8988T (cell line): Measurements from ENCODE around the gene TFF3.
A peak's percentile ranks its signal among the peaks of the same experiment; 100 is the strongest.

Experiments
- DNase-seq: peaks from one replicate; pipeline ENCODE4 v3.0.0; 2011

Gene TFF3

DNA sequence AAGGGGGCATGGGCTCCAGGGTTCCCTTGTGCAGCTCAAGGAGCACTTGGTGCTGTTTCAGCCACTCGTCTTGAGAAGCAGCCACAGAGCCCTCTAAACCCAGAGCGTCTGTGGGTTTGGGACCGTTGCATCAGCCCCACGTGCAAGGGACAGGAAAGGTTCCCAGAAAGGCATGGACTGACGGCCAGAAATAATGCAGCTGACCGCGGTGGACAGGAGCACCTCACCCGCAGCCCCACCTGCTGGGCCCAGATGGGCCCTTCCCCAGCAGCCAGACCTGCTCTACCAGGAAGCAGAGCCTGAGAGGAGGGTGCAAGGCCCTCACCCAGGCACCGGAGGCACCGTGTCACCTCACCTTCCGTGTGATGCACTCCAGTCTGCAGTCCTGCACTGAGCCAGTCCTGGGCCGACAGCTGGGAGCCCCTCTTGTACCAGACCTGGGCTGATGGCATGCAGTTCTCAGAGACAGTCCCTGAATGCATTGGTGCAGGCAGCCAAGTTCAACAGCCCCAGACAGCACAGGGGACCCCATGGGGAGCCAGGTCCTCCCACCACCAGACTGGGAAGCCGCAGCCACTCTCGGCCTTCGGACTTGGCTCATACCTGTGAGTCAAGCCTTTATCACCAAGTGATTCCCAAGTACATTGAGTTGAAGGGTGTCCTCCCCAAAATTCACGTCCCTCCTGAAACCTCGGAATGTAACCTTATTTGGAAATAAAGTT lies 4.8 kb upstream of the TFF3 start:
- DNase-seq = no peak

DNA sequence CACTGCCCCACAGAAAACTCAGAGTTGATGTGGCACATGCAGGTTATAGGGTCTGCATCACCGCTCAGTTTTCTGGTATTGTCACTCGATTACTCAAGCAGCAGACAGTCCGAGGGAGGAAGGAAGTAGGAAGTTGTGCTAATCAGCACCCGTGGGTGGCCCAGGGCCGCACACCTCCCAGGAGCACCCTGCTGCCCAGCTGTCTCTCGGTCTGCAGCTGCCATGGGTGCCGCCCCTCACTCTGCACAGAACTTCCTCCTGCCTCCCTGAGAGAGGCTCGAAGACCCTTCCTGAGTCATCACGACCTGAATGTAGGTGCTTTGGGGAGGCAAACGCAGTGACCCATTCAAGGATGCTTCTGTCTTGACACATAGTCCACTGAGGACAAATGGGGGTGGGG lies 4.2 kb upstream of the TFF3 start:
- DNase-seq = no peak

DNA sequence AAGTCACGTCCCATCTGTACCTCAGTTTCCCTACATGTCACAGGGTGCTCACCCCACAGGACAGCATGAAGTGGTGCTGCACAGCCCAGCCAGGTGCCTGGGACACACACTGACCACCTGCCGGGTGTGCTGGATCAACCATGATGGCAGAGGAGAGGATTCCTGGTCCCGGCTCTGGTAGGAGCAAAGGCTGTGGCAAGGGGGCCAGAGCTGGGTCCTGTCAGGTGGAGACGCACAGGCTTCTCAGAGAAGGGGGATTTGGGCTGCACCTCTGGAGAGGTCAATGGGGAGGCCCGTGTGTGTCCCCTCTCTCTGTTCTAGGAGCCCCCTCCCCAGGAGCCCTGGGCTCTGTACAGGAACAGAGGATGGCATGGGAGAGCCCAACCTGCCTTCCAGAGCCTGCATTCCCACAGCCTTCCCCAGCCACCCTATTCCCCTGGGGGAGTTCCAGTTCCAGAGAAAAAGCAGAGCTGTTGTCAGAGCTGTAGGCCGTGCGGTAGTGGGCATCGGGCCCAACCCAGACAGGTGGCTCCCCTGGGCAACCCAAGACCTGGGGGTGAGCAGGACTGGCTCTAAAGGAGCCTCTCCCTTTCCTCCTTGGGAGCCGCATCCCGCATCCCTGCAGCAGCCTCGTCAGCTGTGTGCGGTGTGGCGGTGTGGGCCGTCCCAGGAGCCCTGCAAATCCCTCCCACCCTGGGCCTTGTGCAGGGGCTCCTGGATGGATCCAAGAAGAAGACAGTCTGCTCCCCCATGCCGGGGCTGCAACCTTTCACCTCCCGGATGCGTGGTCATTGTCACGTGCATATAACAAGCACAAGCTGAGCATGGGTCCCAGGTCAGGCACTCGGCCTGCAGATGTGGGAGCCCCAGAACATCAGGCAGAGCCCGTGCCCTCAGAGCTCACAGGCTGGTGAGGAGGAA lies 2.9 kb upstream of the TFF3 start:
- no peak for DNase-seq

DNA sequence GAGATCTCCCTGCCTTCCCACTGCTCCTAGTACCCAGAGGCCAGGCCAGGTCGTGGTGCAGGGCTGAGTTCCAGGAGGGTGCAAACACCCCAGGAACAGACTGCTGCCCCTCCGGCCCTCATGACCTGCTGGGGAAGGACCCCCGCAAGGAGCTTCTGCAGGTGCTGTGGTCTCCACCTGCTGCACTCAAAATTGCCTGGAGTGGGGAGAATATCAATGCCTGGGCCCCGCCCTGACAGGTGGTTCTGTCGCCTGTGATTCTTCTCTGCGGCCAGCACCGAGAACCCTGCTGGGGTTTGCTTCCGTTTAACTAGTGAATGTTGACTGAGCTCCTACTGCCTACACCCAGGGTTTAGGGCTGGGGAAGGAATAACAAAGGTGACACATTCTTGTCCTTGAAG lies 2.1 kb upstream of the TFF3 start:
- DNase-seq = no peak

DNA sequence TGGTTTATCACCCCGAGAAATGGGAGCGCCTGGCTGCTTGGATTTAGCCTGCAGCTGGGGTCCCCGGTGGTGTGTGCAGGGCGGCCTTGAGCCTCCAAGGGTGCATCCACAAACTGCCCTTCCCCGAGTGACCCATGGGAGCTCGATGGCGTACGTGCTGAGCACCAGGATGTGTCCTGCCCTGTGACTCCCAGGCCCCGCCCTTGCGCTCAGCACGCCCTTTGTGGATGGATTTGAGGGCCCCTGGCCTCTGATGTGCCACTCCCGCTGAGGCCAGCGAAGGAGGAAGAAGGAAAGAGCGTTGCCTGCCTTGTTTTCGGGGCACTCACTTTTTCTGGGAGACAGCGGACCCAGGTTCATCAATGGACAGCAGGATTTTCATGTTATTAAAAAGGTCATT lies 1.7 kb upstream of the TFF3 start:
- DNase-seq = no peak

DNA sequence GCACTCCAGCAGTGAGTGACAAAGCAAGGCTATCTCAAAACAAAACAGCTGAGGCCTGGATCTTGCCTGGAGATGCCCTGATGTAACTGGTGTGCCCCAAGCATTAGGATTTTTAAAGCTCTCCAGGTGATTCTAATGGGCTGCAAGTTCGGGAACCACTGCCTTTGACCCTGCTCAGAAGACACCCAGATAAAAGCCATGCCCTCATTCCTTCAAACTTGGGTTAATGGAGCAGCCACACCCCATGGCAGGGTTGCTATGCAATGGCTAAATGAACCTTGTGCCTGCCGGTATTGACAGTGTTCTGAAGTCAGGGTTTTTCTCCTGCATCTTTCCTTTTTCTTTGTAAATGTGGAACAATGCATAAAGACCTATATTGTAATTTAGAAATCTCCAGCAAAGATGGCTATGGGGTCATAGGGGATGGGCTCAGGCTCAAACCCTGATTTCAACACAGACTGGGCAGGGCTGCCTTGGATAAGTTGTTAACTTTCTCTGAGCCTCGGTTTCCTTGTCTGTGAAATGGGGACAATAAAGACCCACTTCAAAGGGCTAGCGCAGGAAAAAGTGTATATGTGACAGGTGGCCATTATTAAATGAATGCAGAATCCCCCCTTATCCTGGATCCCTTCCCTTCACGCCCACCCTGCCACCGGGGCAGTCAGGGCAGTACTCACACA lies 453 bp downstream of the TFF3 start:
- no peak for DNase-seq

DNA sequence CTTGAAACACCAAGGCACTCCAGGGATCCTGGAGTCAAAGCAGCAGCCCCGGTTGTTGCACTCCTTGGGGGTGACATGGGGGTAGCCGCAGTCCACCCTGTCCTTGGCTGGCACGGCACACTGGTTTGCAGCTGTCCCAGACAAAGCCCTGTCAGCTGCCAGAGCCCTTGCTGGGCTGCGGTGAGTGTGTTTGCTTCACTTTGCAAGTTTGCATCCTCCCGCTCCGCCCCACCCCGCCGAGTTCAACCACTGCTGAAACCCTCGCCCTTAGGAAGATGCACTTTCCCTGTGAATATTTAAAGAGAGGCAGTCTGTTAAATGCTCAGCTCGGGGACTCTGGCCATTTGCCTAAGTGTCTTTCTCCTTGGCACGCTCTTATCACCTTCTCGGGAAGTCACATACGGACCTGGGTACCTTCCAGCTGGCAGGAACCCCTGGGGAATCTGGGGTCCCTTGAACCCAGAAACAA lies 1.7 kb downstream of the TFF3 start:
- DNase-seq = no peak

DNA sequence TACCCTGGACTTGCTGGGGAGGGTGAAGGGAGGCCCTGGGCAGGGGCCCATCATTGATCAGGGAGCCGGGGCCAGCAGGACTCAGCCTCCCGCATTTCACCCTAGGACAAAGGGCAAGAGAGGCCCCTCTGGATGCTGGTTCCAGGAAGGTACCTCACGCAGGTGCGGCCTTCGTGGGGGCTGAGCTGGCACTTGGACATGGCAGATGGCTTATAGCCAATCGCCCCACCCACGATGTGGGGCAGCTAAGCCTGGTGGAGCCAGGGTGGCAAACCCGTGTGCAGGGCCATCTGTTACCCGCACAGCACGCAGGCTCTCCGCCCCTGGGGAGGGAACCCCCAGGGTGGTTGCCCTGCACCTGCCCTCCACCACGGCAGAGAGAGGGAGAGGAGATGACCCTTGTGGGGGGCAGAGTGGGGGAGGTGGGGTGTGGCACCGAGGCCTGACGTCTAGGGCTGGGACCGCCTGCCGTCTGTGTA lies 2.5 kb downstream of the TFF3 start:
- no peak for DNase-seq

DNA sequence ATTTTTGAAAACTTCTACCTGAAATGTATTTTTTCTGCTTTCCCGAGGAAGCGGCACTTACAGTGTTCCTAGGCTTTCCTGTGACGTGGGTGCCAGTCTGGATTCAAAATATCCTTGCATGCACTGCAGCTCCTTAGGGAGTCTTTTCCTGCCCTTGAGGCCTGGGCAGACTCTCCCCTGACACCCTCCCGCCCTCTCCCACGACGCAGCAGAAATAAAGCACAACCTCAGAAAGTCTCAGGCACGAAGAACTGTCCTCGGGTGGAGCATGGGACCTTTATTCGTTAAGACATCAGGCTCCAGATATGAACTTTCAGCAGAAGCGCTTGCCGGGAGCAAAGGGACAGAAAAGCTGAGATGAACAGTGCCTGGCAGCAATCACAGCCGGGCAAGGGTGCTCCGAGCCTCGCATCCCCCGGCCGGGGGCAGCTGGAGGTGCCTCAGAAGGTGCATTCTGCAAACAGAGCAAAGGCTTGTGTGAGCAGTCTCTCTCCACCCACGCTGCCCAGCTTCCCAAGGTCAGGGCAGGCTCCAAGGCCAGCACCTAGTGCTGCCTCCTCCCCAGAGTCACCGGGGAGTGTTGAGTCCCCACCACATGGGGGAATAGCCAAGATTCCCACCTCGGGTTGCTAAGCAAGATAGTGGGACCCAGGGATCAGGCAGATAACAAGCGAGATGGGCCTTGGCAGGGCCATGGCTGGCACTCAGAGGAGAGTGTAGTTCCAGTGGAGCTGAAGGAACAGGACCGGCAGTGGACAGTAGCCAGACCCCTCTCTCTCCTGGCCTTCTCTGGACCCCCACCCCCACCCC lies 3.2 kb downstream of the TFF3 start:
- DNase-seq = no peak

DNA sequence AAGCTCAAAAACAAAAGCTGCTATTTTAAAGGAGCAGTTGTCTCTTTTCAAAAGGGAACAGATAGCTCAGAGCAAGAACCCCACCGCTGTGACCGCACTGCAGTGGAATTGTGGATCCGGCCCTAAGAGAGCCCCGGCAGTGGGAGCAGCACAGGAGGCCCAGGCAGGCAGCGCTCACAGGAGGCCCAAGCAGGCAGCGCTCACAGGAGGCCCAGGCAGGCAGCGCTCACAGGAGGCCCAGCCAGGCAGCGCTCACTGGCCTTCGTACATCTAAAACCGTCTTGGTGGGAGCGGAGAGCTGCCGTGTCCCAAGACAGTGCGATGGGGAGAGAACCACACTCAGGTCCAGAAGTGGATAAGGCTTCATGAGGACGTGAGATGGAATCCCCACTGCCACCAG lies 4.0 kb downstream of the TFF3 start:
- DNase-seq = no peak

DNA sequence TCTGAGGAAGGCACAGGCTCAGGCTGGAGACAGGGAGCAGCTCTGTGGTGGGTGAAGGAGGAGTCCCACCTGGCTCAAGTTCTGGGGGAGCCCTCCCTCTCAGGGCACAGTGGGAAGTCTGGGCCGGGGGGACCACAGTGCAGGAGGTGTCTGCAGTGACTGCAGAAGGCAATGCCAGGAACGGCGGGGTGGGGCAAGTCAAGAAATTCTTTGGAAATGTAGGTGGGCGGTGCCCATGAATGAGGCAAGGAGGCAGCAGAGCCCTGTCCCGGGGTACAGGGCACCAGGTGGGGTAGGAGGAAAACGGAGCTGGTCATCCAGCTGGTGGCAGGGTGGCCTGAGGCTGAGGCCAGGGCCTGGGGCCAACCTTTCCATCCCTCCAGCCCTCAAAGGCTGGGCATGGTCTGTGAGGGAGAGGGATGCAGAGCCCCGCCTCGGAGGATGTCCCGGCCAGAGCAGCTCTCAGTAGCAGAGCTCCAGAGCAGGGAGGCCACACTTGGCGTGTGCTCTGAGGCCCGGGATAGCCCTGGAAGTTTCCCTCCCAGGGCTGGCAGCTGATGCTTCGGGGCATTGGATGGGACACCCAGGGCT lies 4.7 kb downstream of the TFF3 start:
- DNase-seq = no peak

DNA sequence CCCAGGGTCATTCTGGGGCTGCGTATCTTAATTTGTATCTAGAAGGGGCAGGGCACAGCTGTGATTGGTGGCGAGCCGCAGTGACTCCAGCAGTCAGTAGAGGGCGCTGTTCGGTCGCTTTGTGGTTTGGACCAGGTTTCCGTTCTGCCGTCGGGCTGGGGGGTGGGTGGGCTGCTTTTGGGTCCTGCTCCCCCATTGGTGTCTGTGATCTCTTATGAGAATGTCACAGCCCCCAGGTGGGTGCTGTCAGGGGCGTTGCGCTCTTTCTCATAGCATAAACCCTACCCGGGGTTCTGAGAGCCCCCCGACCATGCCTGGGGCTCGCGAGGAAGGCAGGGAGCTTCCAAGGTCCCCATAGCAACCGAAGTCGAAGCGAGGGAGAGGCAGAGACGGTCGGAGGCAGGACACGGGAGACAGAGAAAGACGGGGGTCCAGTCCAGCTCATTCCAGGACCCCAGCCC lies 5.4 kb downstream of the TFF3 start:
- peak; percentile 57 for DNase-seq

DNA sequence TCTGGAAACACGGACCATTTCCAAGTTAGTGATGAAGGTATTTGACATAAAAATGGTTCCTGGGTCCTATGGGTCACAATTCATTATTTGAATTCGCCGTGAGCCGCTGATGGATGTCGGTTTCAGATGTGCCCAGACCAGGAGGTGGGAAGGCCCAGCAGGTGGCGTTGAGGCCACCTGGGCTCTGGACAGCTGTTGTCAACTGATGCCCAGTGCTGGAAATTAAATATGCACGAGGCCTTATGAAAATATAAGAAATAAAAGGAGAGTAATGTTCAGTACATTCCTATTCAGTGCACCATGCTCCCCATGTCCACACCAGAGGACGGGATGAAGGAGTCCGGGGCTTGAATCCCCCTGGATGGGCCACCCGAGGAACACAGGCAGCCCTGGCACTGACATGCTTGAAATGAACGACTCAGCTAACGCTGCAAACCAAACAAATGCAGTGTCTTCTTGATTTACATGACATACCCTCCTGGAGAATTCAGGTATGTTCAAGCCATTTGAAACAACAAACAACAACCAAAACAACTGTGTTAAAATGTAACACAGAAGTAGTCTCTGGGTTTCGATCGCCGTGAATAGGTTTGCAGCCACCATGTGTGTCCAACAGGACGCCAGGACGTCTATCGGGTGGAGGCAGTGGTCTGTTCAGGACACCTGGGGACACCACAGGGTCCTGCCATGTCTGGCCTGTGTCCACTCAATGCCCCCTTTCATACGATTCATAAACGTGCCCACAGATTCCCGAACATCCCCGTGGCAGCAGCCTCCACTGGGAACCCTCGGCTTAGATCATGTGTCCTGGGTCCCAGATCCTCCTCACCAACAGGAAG lies 6.1 kb downstream of the TFF3 start:
- DNase-seq = no peak

DNA sequence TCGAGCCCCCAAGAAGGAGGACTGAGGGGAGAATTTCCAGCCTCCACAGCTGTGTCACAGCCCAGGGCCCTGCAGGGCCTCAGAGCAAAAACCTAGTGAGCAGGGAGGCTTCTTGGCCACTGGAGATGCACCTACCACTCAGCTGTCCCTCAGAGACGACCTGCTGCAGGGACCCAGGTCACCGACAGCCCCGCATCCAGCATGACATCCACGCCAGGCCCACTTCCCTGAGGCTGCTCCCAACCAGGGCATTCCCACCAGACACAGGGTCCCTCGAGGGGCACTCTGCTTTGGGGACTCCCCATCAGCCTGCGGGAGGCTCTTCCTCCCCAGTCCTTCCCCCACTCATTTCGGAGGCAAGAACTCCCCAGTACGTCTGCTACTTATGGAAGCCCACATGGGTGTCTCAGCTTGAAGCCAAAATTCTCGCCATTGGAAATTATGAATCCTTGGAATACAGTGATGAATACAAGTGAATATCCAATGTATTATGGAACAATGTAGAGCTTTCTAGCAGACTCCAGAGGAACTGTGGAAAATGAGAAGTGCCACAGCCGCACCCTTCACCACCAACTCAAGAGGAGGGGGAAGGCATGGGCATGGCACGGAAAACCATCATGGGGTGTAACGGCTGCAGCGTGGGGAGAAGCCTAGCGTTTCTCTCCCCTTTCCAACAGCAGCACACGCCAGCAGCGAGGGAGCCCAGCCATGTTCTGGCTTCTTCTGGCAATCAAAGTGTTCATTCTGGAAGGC lies 6.9 kb downstream of the TFF3 start:
- DNase-seq = no peak

DNA sequence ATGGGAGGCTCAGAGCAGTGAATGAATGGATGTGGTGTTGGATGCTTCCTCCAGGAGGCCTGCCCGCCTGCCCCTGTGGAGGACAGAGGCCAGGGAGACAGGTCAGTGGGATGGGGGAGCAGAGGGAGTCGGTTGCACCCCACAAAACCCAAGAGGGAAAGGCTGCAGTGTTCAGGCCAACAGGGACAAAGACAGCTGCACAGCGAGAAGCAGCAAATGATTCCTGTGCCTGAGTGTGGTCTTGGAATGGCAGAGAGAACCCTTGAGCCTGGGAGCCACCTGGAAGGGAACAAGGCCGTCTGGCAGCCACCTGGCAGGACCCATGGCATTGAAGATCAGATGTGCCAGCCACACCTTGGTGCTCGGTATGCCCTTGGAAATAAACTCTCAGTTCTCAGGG lies 8.1 kb downstream of the TFF3 start:
- no peak for DNase-seq

DNA sequence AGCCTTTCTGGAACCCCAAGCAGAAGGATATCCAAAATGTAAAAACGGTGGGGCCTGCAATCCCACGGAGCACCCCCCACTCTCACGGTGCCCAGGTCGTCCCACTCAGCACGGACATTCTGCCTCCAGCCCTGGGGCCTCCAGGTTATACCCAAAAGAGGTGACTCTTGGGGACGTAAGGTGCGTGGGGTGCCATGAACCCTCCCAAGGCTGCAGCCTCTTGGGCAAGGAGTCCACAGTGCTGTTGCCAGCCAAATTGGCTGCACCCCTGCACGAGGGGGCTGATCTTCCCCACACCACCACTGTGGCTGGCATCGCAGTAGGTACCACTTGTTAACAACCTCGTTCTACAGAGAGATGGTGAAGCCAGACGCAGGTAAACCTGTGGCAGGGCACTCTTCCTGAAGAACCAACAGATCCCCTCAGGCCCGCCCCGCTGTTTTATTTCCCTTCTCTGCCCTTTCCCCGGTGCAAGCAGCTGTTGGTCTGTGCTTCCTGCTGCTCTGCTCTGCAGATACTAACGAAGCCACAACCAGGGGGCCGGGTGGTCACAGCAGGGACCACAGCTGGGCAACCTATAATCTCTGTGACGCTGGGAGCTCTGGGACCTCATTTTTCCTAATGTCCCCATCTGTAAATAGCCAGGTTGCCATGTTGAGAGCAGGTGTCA lies 8.7 kb downstream of the TFF3 start:
- no peak for DNase-seq

DNA sequence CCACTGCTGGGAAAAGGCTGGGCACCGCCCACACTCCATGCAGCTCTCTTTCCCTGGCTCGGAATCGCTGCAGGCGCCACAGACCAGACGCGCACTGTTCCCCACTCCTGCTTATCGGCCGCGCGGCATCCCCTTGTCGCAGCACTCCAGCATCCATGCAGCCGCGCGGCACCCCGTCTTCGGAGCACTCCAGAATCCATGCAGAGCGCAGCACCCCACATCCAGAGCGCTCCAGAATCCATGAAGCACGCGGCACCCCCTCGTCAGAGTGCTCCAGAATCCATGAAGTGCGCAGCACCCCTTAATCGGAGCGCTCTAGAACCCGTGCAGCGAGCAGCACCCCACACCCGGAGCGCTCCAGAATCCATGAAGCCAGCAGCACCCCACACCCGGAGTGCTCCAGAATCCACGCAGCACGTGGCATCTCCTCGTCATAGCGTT lies 9.5 kb downstream of the TFF3 start:
- DNase-seq = no peak

DNA sequence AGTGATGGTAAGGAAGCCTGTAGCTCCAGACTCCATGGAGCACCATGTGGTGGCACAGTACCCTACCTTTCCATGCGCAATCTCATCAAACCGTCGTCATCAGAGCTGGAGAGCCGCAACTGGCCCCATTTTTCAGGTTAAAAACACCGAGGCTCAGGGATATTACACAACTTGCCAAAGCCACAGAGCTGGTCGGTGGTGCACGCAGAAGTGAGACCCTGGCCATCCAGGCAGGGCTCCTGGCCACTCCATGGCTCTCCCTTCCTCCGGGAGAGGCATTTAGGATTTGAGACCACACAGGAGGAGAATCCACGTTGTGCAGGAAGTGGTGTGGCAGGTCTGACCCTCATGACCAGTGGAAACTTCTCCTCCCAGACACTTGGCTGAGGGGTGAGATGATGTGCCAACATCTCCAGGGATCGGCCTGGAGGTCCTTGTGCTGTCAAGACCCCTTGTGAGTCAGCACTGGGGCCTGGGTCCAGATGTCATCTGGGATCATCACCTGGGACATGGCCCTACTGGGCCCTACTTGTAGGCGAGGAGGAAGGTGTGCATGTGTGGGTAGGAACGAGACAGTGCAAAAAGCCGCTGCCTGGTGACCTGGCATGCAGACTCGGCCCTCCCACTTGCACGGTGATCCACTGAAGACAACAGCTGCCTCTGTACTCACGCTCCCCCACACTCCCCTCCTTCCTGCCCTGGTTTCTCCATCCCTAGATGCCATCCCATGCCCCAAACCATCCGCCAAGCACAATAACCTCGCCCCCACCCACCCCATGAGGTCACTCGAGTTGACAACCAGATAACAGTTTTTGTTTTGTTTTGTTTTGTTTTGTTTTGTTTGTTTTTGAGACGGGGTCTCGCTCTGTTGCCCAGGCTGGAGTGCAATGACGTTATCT lies 10.4 kb downstream of the TFF3 start:
- no peak for DNase-seq

DNA sequence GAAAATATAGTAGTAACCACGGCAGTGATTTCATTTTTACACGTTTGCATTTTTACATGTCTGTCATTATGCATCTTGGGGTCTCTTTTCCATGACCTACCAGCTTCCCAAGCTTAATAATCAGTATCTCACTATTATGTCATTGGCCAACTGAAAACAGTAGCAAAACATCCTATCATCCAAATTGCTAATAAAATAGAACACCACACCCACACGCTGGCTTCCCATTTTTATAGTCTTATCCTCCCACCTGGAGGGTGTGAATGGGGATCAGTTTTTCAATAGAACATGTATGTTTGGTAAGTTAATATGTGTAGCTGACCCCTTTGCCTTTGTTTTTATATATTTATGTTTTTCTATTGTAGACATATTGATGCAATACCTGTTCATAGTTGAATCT lies 11.8 kb downstream of the TFF3 start:
- DNase-seq = no peak
